ENCODE results near the gene RERE.

RERE gene

DNA sequence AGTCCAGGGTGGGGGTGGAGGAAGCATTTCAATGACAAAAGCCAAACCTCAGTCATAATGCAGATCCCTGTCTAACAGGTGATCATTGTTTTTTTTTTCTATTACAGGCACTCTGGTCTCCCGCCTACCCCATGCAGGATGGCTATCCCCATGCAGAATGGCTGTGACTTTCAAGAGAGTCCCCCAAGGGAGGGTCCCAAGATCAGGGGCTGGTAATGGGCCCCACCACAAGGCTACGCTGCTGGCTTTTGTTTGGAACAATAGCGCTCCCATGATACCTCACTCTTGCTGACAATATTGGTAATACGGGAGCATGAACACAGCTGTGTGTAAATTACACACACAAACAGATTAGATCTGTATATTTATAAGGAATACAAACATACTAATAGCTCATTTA, 380.1 kb downstream of the RERE start:
- no peak overlapping the region for H3K9ac ChIP-seq (ENCODE audit: low read length in 5 of 5)
- H3K9me3 ChIP-seq (ENCODE audit: control insufficient read depth in 5 of 5, low read length in 5 of 5), result no peaks in the 10 kb centered on the region
- H3K36me3 ChIP-seq (ENCODE audit: control insufficient read depth in 5 of 5, insufficient read depth in 5 of 5, low read length in 5 of 5), result no peaks in the 10 kb centered on the region
- H3K4me3 ChIP-seq (ENCODE audit: low read depth in 1 of 5, low read length in 5 of 5), result no peak overlapping the region
- H3K27me3 ChIP-seq (ENCODE audit: control insufficient read depth in 5 of 5, insufficient read depth in 4 of 5, low read length in 5 of 5), result no peaks in the 10 kb centered on the region
- peaks cover 0 to 16% (median 13%) of the 10 kb centered on the region in 5 donors for H3K4me1 ChIP-seq (ENCODE audit: control insufficient read depth in 5 of 5, insufficient read depth in 5 of 5, low read length in 5 of 5)
- no peak overlapping the region for H3K27ac ChIP-seq (ENCODE audit: low read depth, low read length)

DNA sequence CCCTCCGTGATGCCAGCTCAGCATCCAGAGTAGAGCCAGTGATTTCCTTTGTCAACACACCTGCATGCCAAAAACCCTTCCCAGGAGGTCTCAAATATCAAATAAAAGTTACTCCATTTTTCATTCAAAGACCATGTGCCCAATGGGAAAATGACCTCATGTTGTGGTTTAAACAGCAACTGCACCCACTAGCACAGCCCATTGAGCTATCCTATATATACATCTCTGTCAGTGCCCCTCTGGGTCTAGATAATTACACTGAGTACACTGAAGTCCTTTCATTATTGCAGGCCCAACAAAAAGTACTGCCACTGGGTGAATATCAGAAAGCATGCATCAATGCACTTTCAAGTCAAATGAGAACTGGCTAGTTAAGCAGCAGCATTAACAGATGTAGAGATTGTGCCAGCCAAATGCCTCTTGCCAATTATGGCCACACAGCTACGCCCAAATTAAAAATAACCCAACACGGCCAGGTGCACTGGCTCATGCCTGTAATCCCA, 381.8 kb downstream of the RERE start:
- Histone ChIP-seq H3K9ac (ENCODE audit: low read length in 5 of 5) (no peak overlapping the region), H3K36me3 (ENCODE audit: control insufficient read depth in 5 of 5, insufficient read depth in 5 of 5, low read length in 5 of 5) (no peaks in the 10 kb centered on the region), H3K27ac (ENCODE audit: low read depth, low read length) (no peak overlapping the region), H3K4me1 (ENCODE audit: control insufficient read depth in 5 of 5, insufficient read depth in 5 of 5, low read length in 5 of 5) (peaks cover 0 to 16% (median 13%) of the 10 kb centered on the region in 5 donors), H3K9me3 (ENCODE audit: control insufficient read depth in 5 of 5, low read length in 5 of 5) (no peaks in the 10 kb centered on the region), H3K27me3 (ENCODE audit: control insufficient read depth in 5 of 5, insufficient read depth in 4 of 5, low read length in 5 of 5) (no peaks in the 10 kb centered on the region), H3K4me3 (ENCODE audit: low read depth in 1 of 5, low read length in 5 of 5) (no peak overlapping the region)

DNA sequence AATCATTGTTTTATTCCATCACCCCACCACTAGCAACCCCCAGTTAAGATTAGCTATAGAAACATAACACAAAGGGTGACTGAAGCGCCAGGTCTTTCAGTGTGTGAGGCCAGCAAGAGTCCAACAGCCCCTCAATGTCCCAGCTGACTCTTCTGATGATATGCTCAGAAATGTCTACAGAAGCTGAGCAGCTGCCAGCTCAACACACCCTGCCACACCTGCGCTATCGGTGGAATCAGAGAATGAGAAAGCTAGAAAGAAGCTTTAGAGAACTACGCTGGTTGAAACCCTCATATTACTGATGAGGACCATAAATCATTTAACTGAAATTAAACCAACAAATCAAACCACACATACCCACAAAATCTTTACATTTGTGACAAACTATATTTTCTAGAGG, 383.3 kb downstream of the RERE start:
- H3K36me3 ChIP-seq (ENCODE audit: control insufficient read depth in 5 of 5, insufficient read depth in 5 of 5, low read length in 5 of 5), result no peaks in the 10 kb centered on the region

DNA sequence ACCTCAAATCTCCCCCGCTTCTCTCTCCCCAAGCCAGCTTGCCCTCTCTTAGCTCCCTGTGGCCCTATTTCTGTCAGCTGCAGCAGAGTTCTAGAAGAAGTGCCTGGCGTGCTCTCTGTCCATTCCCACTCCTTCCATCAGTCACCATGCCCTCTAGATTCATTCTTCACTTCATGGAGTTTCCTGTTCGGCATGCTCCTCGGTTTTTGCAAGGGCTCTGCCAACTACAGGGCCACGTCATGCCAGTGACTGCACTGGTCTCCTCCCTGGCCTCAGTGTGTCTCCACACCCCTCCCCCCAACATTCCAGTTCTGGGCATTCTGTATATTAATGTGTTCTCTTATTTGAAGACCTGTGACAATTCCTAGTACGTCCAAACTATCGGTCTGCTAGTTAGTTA, 385.7 kb downstream of the RERE start:
- Histone ChIP-seq H3K27ac (ENCODE audit: low read depth, low read length) (no peak overlapping the region), H3K4me1 (ENCODE audit: control insufficient read depth in 5 of 5, insufficient read depth in 5 of 5, low read length in 5 of 5) (peaks cover 0 to 19% (median 13%) of the 10 kb centered on the region in 5 donors), H3K9me3 (ENCODE audit: control insufficient read depth in 5 of 5, low read length in 5 of 5) (no peaks in the 10 kb centered on the region), H3K4me3 (ENCODE audit: low read depth in 1 of 5, low read length in 5 of 5) (no peak overlapping the region), H3K9ac (ENCODE audit: low read length in 5 of 5) (no peak overlapping the region), H3K27me3 (ENCODE audit: control insufficient read depth in 5 of 5, insufficient read depth in 4 of 5, low read length in 5 of 5) (no peaks in the 10 kb centered on the region), H3K36me3 (ENCODE audit: control insufficient read depth in 5 of 5, insufficient read depth in 5 of 5, low read length in 5 of 5) (no peaks in the 10 kb centered on the region)

More for the DNA sequence above, 383.3 kb downstream of the RERE start:
- no peaks in the 10 kb centered on the region for H3K9me3 ChIP-seq (ENCODE audit: control insufficient read depth in 5 of 5, low read length in 5 of 5)
- H3K9ac ChIP-seq (ENCODE audit: low read length in 5 of 5), result no peak overlapping the region
- H3K27me3 ChIP-seq (ENCODE audit: control insufficient read depth in 5 of 5, insufficient read depth in 4 of 5, low read length in 5 of 5), result no peaks in the 10 kb centered on the region
- no peak overlapping the region for H3K27ac ChIP-seq (ENCODE audit: low read depth, low read length)
- H3K4me3 ChIP-seq (ENCODE audit: low read depth in 1 of 5, low read length in 5 of 5), result no peak overlapping the region
- peaks cover 0 to 15% (median 10%) of the 10 kb centered on the region in 5 donors for H3K4me1 ChIP-seq (ENCODE audit: control insufficient read depth in 5 of 5, insufficient read depth in 5 of 5, low read length in 5 of 5)

DNA sequence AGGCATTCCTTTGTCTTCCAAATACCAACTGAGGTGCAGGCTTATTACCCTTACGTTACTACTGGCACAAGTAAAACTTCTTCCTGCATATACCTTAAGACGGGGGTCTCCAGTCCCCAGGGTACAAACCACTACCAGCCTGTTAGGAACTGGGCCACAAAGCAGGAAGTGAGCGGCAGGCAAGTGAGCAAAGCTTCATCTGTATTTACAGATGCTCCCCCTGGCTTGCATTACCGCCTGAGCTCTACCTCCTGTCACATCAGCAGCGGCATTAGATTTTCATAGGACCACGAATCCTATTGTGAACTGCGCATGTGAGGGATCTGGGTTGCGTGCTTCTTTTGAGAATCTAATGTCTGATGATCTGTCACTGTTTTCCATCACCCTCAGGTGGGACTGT, 386.4 kb downstream of the RERE start:
- no peak overlapping the region for H3K27ac ChIP-seq (ENCODE audit: low read depth, low read length)
- H3K36me3 ChIP-seq (ENCODE audit: control insufficient read depth in 5 of 5, insufficient read depth in 5 of 5, low read length in 5 of 5), result no peaks in the 10 kb centered on the region
- H3K4me3 ChIP-seq (ENCODE audit: low read depth in 1 of 5, low read length in 5 of 5), result no peak overlapping the region
- peaks cover 0 to 27% (median 13%) of the 10 kb centered on the region in 5 donors for H3K4me1 ChIP-seq (ENCODE audit: control insufficient read depth in 5 of 5, insufficient read depth in 5 of 5, low read length in 5 of 5)
- H3K9ac ChIP-seq (ENCODE audit: low read length in 5 of 5), result no peak overlapping the region
- H3K9me3 ChIP-seq (ENCODE audit: control insufficient read depth in 5 of 5, low read length in 5 of 5), result no peaks in the 10 kb centered on the region
- H3K27me3 ChIP-seq (ENCODE audit: control insufficient read depth in 5 of 5, insufficient read depth in 4 of 5, low read length in 5 of 5), result no peaks in the 10 kb centered on the region

DNA sequence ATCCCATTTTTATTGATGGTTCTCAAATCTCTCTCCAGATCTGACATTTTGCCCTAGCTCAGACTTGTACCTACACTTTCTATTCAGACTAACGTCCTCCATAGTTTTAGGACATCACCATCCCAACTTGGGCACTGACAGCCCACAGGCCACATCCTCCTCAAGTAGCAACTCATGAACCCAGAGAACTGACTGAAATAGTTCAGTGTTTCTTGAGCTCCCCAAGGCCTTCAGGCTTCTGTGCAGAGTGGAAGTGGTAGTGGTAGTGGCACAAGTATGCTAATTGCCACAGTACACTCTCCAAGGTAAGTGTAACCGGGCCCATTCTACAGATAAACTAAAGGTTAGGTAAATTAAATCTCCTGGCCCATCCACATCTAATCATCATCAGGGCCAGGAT, 387.0 kb downstream of the RERE start:
- Histone ChIP-seq H3K4me3 (ENCODE audit: low read depth in 1 of 5, low read length in 5 of 5) (no peak overlapping the region), H3K36me3 (ENCODE audit: control insufficient read depth in 5 of 5, insufficient read depth in 5 of 5, low read length in 5 of 5) (no peaks in the 10 kb centered on the region), H3K9ac (ENCODE audit: low read length in 5 of 5) (no peak overlapping the region), H3K27ac (ENCODE audit: low read depth, low read length) (no peak overlapping the region), H3K27me3 (ENCODE audit: control insufficient read depth in 5 of 5, insufficient read depth in 4 of 5, low read length in 5 of 5) (no peaks in the 10 kb centered on the region), H3K9me3 (ENCODE audit: control insufficient read depth in 5 of 5, low read length in 5 of 5) (no peaks in the 10 kb centered on the region), H3K4me1 (ENCODE audit: control insufficient read depth in 5 of 5, insufficient read depth in 5 of 5, low read length in 5 of 5) (peaks cover 0 to 32% (median 17%) of the 10 kb centered on the region in 5 donors)

DNA sequence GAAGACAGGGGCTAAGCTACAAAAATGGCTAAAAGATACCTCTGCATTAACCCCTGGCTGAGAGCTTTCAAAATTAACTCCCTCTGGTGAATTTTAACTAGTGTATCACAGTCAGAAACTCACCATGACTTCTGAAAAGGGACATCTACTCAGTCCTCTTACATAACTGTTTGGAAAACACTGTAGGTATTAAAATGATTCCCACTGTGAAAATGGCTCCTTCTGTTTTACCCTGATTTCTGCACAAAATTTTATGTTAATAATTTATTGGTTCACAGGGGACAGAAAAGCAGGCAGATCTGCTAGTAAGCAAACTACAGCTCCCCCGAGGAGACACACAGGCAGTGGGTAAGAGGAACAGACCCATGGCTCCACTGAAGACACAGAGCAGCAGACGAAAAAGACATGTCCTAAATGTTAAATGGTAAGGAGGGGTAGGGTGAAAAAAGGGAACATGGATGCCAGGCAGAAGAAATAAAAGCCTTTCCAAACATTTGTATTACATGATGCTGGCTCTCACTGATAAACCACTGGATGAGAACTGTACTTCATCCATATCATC, 387.8 kb downstream of the RERE start:
- Histone ChIP-seq H3K36me3 (ENCODE audit: control insufficient read depth in 5 of 5, insufficient read depth in 5 of 5, low read length in 5 of 5) (no peaks in the 10 kb centered on the region), H3K27ac (ENCODE audit: low read depth, low read length) (no peak overlapping the region), H3K9me3 (ENCODE audit: control insufficient read depth in 5 of 5, low read length in 5 of 5) (no peaks in the 10 kb centered on the region), H3K9ac (ENCODE audit: low read length in 5 of 5) (no peak overlapping the region), H3K4me3 (ENCODE audit: low read depth in 1 of 5, low read length in 5 of 5) (no peak overlapping the region), H3K27me3 (ENCODE audit: control insufficient read depth in 5 of 5, insufficient read depth in 4 of 5, low read length in 5 of 5) (no peaks in the 10 kb centered on the region), H3K4me1 (ENCODE audit: control insufficient read depth in 5 of 5, insufficient read depth in 5 of 5, low read length in 5 of 5) (peaks cover 3 to 41% (median 24%) of the 10 kb centered on the region in 5 donors)

DNA sequence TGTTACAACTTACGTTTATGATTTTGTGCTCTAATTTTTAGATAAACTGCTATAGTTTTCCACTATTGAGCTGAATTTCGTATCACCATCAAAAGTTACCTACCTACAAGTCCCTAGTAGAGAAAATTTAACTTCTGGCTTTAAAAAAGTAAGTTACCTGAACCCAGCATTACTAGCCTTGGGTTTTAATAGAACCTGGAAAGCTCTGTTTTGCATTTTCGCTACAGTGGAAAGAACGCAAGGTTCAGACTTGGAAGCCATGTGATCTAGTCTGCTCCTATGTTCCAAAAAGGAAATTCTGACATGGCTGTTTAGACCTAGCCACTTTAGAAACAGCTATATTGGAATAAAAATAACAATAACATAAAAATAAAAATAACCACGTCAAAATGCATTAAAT, 389.0 kb downstream of the RERE start:
- H3K36me3 ChIP-seq (ENCODE audit: control insufficient read depth in 5 of 5, insufficient read depth in 5 of 5, low read length in 5 of 5), result no peaks in the 10 kb centered on the region
- no peaks in the 10 kb centered on the region for H3K27me3 ChIP-seq (ENCODE audit: control insufficient read depth in 5 of 5, insufficient read depth in 4 of 5, low read length in 5 of 5)
- peaks cover 5 to 48% (median 30%) of the 10 kb centered on the region in 5 donors for H3K4me1 ChIP-seq (ENCODE audit: control insufficient read depth in 5 of 5, insufficient read depth in 5 of 5, low read length in 5 of 5)
- no peak overlapping the region for H3K9ac ChIP-seq (ENCODE audit: low read length in 5 of 5)
- no peaks in the 10 kb centered on the region for H3K9me3 ChIP-seq (ENCODE audit: control insufficient read depth in 5 of 5, low read length in 5 of 5)
- H3K4me3 ChIP-seq (ENCODE audit: low read depth in 1 of 5, low read length in 5 of 5), result no peak overlapping the region
- H3K27ac ChIP-seq (ENCODE audit: low read depth, low read length), result no peak overlapping the region

DNA sequence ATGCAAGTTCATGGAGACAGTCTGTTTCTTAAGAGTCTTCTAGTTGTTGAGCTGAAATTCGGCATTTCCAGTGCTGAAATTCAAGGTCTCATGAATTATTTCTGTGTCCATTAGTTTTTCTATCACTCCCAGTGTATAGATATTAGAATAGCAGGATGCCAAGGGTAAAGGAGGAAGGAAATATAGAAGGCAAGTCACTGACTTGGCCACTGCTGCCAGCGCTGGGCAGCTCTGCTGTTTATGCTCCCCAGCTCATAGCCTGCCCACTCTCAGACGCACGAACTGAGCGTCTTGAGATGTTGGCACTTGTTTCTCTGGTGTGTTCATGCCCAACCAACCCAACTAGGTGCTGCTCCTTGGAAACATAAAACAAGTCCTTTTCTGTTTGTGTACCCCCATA, 389.5 kb downstream of the RERE start:
- Histone ChIP-seq H3K27me3 (ENCODE audit: control insufficient read depth in 5 of 5, insufficient read depth in 4 of 5, low read length in 5 of 5) (no peaks in the 10 kb centered on the region), H3K36me3 (ENCODE audit: control insufficient read depth in 5 of 5, insufficient read depth in 5 of 5, low read length in 5 of 5) (no peaks in the 10 kb centered on the region), H3K4me3 (ENCODE audit: low read depth in 1 of 5, low read length in 5 of 5) (no peak overlapping the region), H3K9ac (ENCODE audit: low read length in 5 of 5) (no peak overlapping the region), H3K9me3 (ENCODE audit: control insufficient read depth in 5 of 5, low read length in 5 of 5) (no peaks in the 10 kb centered on the region), H3K27ac (ENCODE audit: low read depth, low read length) (no peak overlapping the region), H3K4me1 (ENCODE audit: control insufficient read depth in 5 of 5, insufficient read depth in 5 of 5, low read length in 5 of 5) (peaks cover 5 to 48% (median 30%) of the 10 kb centered on the region in 5 donors)

DNA sequence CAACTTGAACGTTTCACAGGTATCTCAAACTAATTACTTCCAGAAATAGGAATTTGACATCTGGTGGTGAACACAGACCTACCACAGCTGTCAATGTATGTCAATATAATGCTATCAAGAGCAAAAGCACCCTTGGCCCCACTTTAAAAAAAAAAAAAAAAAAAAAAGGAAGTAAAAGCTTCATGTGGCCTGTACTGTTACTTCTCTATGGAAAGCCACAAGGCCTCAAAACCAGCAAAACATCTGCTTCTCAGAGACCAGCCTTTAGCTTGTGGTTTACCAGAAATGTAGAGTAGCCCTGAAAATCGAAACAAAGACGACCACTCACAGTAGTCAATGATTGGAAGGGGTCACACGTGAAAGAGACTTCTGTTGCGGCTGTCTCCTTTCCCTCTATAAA, 389.9 kb downstream of the RERE start:
- Histone ChIP-seq H3K27me3 (ENCODE audit: control insufficient read depth in 5 of 5, insufficient read depth in 4 of 5, low read length in 5 of 5) (no peaks in the 10 kb centered on the region), H3K9ac (ENCODE audit: low read length in 5 of 5) (no peak overlapping the region), H3K27ac (ENCODE audit: low read depth, low read length) (no peak overlapping the region), H3K4me3 (ENCODE audit: low read depth in 1 of 5, low read length in 5 of 5) (no peak overlapping the region), H3K36me3 (ENCODE audit: control insufficient read depth in 5 of 5, insufficient read depth in 5 of 5, low read length in 5 of 5) (no peaks in the 10 kb centered on the region), H3K9me3 (ENCODE audit: control insufficient read depth in 5 of 5, low read length in 5 of 5) (no peaks in the 10 kb centered on the region), H3K4me1 (ENCODE audit: control insufficient read depth in 5 of 5, insufficient read depth in 5 of 5, low read length in 5 of 5) (peaks cover 5 to 48% (median 30%) of the 10 kb centered on the region in 5 donors)
